Measurements from ENCODE around the gene SNRNP35.

SNRNP35 gene

DNA sequence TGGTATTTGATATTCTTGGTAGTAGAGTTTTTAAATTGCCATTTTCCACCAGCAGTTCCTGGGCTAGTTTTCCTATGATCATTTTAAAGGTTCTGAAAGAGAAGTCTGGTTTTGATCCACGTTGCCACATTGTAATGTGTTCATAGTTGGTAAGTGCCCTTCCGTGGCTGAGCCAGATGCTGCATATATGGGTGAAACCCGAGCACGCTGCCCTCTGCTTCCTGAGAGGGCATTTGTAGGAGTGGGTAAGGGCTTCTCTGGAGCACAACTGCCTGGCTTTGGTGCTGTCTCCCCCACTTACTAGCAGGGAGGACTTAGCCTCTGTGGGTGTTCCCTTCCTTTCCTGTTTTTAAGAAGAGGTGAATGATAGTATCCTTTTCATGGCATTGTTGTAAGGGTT lies 7.1 kb downstream of the SNRNP35 start:
- no peak for DNase-seq (ENCODE audit: low read depth in 2 of 2)

GRCh38 chr12:123468786-123469185 lies 10.8 kb downstream of the SNRNP35 start:
- no peak for DNase-seq (ENCODE audit: low read depth in 2 of 2)
- H3K4me3 ChIP-seq (replicated peaks in 1 of 2; ENCODE audit: low read depth in 2 of 2, low read length in 2 of 2) = no peak overlapping the region
- TF ChIP-seq, protein P1, sequence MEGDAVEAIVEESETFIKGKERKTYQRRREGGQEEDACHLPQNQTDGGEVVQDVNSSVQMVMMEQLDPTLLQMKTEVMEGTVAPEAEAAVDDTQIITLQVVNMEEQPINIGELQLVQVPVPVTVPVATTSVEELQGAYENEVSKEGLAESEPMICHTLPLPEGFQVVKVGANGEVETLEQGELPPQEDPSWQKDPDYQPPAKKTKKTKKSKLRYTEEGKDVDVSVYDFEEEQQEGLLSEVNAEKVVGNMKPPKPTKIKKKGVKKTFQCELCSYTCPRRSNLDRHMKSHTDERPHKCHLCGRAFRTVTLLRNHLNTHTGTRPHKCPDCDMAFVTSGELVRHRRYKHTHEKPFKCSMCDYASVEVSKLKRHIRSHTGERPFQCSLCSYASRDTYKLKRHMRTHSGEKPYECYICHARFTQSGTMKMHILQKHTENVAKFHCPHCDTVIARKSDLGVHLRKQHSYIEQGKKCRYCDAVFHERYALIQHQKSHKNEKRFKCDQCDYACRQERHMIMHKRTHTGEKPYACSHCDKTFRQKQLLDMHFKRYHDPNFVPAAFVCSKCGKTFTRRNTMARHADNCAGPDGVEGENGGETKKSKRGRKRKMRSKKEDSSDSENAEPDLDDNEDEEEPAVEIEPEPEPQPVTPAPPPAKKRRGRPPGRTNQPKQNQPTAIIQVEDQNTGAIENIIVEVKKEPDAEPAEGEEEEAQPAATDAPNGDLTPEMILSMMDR (IDR thresholded peaks at IDR 0.05; ENCODE audit: low read depth, low read length) = no peak

More for the DNA sequence above, 7.1 kb downstream of the SNRNP35 start:
- TF ChIP-seq, protein P1 (IDR thresholded peaks at IDR 0.05; ENCODE audit: low read depth, low read length) = no peak
- H3K4me3 ChIP-seq (replicated peaks in 1 of 2; ENCODE audit: low read depth in 2 of 2, low read length in 2 of 2) = no peak overlapping the region

DNA sequence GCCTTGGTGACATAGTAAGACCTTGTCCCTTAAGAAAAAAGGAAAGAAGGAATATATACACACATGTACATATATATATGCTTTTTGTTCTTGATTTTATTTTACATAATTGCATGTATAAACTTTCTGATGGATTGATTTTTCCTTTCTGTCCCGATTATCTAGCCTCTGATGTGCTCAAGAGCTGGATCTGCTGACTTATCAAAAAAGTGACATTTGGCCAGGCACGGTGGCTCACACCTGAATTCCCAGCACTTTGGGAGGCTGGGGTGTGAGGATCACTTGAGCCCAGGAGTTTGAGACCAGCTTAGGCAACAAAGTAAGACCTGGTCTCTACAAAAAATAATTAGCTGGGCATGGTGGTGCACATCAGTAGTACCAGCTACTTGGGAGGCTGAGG lies 12.0 kb downstream of the SNRNP35 start:
- DNase-seq (ENCODE audit: low read depth in 2 of 2) = no peak
- H3K4me3 ChIP-seq (replicated peaks in 1 of 2; ENCODE audit: low read depth in 2 of 2, low read length in 2 of 2) = no peak overlapping the region
- TF ChIP-seq, protein P1 (IDR thresholded peaks at IDR 0.05; ENCODE audit: low read depth, low read length) = no peak

GRCh38 chr12:123471374-123472068 lies 13.6 kb downstream of the SNRNP35 start:
- DNase-seq (ENCODE audit: low read depth in 2 of 2) = peak; percentile 77 to 88
- no peak overlapping the region for H3K4me3 ChIP-seq (replicated peaks in 1 of 2; ENCODE audit: low read depth in 2 of 2, low read length in 2 of 2)
- TF ChIP-seq, protein P1 (IDR thresholded peaks at IDR 0.05; ENCODE audit: low read depth, low read length) = no peak

DNA sequence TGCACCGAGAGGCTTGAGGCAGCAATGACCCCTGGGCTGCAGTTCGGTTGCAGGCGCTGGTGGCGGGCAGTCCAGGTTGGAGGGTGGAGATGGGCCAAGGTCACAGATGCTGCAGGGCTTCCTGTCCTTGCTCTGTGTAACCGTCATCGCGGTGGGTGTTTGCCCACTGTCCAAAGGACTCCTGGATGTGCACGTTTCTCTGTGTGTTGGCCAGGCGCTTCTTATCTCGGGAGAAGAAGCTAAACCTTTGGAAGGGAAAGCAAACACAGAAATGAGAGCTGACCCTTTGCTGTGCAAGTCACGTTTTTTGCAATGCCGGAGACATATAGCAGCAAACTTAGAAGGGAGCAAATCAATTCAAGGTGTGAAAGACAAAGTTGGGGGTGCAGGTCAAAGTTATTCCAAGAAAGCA lies 14.5 kb downstream of the SNRNP35 start:
- DNase-seq (ENCODE audit: low read depth in 2 of 2) = no peak
- TF ChIP-seq, protein P1 (IDR thresholded peaks at IDR 0.05; ENCODE audit: low read depth, low read length) = no peak
- no peak overlapping the region for H3K4me3 ChIP-seq (replicated peaks in 1 of 2; ENCODE audit: low read depth in 2 of 2, low read length in 2 of 2)

GRCh38 chr12:123474485-123475245 lies 16.7 kb downstream of the SNRNP35 start:
- DNase-seq (ENCODE audit: low read depth in 2 of 2) = no peak
- H3K4me3 ChIP-seq (replicated peaks in 1 of 2; ENCODE audit: low read depth in 2 of 2, low read length in 2 of 2) = no peak overlapping the region
- TF ChIP-seq, protein P1 (IDR thresholded peaks at IDR 0.05; ENCODE audit: low read depth, low read length) = no peak
